Right renal cortex interstitium (tissue), 3 donors: ENCODE data around the gene VENTX. TPM values are rescaled to one million over a fixed set of nuclear protein-coding genes. Genes with fewer than 3 reads are reported as not detected.
"Not testable (repeated sequence)": the region's sequence is repeated elsewhere in the genome, so short reads cannot be mapped to it uniquely, and the experiment has no call there.

Experiments
- DNase-seq, 3 donors: peaks; one replicate each; pipeline ENCODE4 v3.0.0-alpha.2; 2013; ENCODE audit warnings: low read depth in 3 of 3, low spot score in 2 of 3
- polyA plus RNA-seq, 3 donors: library from polyadenylated mRNA; unstranded; fragments of 120-200 nt; gene quantifications; one replicate each; pipeline ENCODE4 v1.2.1, GENCODE V29; 2013; ENCODE audit not compliant: insufficient read length in 3 of 3

The VENTX gene
- polyA plus RNA-seq, 3 donors: 0.04 to 0.17 (median 0.14) TPM

DNA sequence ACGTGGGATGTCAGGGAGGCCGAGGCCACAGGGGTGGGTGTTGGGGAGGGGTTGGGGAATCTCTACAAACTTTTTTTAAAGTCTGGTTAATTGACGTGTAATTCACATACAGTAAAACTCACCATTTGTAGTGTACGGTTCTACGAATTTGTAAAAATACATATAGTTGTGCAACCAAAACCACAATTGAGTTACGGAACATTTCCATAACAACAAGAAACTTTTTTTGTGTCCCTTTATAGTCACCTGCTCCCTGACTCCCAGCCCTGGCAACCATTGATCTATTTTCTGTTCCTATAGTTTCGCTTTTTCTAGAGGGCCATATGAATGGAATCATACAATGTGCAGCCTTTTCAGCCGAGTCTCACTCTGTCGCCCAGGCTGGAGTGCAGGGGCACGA, 2.9 kb upstream of the VENTX start:
- DNase-seq: not testable (repeated sequence)

DNA sequence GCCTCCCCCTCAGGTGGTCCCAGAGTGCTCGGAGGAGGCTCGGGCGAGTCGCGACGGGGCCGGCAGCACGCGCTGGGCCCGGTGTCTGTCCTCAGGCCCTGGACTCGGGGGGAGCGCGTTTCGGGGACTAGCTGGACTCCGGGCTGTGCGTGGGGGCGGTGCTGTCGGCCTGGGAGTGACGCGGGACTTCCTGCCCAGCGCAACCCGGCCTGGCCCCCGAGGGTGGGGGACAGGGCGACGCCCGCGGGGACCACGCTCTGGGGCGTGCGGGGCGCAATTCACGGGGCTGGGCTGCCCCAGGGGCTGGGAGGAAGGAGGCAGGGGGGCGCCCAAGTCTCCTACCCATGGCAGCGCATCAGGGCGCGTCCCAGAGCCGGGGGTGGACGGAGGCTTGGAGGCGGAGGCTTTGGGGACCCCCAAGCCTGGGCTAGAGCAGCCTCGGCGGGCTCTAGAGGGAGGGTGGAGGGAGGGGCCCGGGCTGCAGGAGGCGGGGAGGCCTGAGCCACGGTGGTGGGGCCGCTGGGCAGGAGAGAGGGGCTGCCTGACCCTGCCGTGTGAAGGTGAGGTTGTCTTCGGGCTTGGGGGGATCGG, 2.3 kb upstream of the VENTX start:
- DNase-seq: no peak

GRCh38 chr10:133235932-133236331, 1.7 kb upstream of the VENTX start:
- DNase-seq: no peak

- DNase-seq: no peak
Observed at GRCh38 chr10:133236401-133237240, 1.0 kb upstream of the VENTX start.

GRCh38 chr10:133237241-133237587, 441 bp upstream of the VENTX start:
- no peak for DNase-seq

GRCh38 chr10:133238466-133238804, 780 bp downstream of the VENTX start:
- DNase-seq: no peak

GRCh38 chr10:133239990-133240389, 2.3 kb downstream of the VENTX start:
- DNase-seq: no peak

GRCh38 chr10:133241501-133242205, 4.0 kb downstream of the VENTX start:
- DNase-seq: no peak

DNA sequence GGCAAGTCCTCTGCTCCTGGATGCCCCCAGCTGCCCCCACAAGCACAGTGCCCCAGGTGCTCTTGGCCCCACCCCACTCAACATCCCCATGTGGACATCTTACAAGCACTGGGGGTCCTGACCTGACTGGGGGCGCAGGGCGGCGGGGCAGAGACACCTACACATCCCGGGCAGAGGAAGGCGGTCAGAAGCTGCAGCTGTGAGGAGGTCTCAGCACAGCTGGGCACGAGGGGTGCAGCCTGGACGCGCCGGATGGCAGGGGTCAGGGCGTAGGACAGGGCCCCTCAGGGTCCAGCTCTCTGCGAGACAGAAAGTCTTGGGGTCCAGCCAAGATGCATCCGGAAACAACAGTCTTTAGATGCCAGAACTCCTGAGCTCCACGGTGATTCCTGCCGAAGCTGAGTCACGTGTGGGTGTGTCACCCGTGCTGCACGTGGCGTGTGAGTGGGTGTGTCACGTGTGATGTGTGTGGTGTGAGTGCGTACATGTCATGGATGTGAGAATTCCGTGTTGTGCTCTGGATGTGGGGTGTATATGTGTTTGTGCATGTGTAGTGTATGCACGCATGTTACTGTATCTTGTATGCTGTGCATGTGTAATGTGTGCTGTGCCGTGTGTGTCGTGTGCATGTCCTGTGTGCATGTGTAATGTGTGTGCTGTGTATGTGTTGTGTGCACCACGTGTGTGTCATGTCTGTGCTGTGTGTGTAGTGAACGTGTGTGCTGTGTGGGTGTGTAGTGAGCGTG, 5.1 kb downstream of the VENTX start:
- DNase-seq: no peak

GRCh38 chr10:133243593-133243992, 5.9 kb downstream of the VENTX start:
- DNase-seq: no peak

- no peak for DNase-seq
Observed at GRCh38 chr10:133245439-133246235, 8.0 kb downstream of the VENTX start.

- no peak for DNase-seq
Observed at GRCh38 chr10:133246236-133246626, 8.6 kb downstream of the VENTX start.

GRCh38 chr10:133247681-133248333, 10.2 kb downstream of the VENTX start:
- DNase-seq: no peak

- no peak for DNase-seq
Observed at GRCh38 chr10:133248334-133248715, 10.7 kb downstream of the VENTX start.

GRCh38 chr10:133249094-133249780, 11.6 kb downstream of the VENTX start:
- DNase-seq: no peak

DNA sequence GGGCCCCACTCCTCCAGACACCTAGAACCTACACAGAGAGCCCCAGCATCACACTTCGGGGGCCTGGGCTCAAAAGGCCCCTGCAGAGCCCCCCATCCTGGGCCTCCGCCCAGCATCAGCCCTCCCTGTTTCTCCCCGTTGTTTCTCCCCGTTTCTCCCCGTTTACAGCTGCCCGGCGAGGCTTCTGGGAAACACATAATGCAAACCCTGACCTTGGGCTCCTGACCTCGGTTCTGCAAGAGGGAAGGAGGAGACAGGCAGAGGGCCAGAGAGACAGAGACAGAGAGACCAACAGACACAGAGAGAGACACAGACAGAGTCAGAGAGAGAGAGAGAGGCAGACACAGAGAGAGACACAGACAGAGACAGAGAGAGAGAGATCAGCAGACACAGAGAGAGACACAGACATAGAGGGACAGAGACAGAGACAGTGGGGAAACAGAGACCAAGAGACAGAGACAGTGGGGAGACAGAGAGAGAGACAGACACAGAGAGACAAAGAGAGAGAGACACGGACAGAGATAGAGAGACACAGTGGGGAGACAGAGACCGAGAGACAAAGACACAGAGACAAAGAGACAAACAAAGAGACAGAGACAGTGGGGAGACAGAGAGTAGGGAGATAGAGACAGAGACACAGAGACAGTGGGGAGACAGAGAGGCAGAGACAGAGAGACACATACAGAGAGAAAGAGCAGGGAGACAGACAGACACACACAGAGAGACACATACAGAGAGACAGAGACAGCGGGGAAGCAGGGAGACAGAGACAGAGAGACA, 12.5 kb downstream of the VENTX start:
- no peak for DNase-seq

- no peak for DNase-seq
Observed at GRCh38 chr10:133251388-133252222, 13.9 kb downstream of the VENTX start.

DNA sequence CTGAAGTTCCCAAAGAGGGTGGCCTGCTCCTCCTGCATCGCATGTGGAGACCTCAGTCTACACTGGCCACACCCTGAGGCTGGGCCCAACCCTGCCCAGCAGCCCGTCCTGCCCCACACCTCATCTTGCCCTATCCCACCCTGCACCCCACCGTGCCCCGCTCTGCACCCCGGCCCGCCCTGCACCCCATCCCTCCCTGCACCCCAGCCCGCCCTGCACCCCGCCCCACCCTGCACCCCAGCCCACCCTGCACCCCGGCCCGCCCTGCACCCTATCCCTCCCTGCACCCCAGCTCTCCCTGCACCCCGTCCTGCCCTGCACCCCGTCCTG, 14.5 kb downstream of the VENTX start:
- DNase-seq: no peak
